Small intestine (tissue), 7 donors: Measurements from ENCODE around the gene GJA4. TPM values are rescaled to one million over a fixed set of nuclear protein-coding genes. Genes with fewer than 3 reads are reported as not detected.

ENCODE experiments used
- DNase-seq, 2 donors: peaks; one replicate each; pipeline versions ENCODE4 v3.0.0 to v3.0.0-alpha.2; 2013
- FAIRE-seq: peaks from 2 replicates; lab custom pipeline; 2012; peaks lifted over from hg19 to GRCh38; lab: Jason Lieb, UNC
- H3K27ac ChIP-seq, 3 donors: one replicate each; pipeline ENCODE4 v1.5.1; 2013; ENCODE audit warnings: low read length in 2 of 3, mild to moderate bottlenecking in 2 of 3, control low read depth in 1 of 3, inconsistent platforms in 1 of 3, low read depth in 1 of 3, moderate library complexity in 1 of 3
- H3K27me3 ChIP-seq, 3 donors: one replicate each; pipeline ENCODE4 v1.6.1; 2013; ENCODE audit warnings: low read length in 3 of 3, inconsistent platforms in 1 of 3; ENCODE audit not compliant: control insufficient read depth in 3 of 3, insufficient read depth in 3 of 3
- H3K36me3 ChIP-seq, 3 donors: one replicate each; pipeline ENCODE4 v1.6.1; 2013; ENCODE audit warnings: low read length in 3 of 3, inconsistent platforms in 1 of 3, low read depth in 1 of 3, mild to moderate bottlenecking in 1 of 3, moderate library complexity in 1 of 3; ENCODE audit not compliant: control insufficient read depth in 3 of 3, insufficient read depth in 2 of 3
- H3K4me1 ChIP-seq, 3 donors: one replicate each; pipeline ENCODE4 v1.6.1; 2013; ENCODE audit warnings: low read length in 2 of 3, inconsistent platforms in 1 of 3, low read depth in 1 of 3, mild to moderate bottlenecking in 1 of 3, moderate library complexity in 1 of 3; ENCODE audit not compliant: control insufficient read depth in 3 of 3, insufficient read depth in 2 of 3
- H3K4me3 ChIP-seq, 3 donors: one replicate each; pipeline ENCODE4 v1.5.1; 2013; ENCODE audit warnings: low read length in 3 of 3, control low read depth in 1 of 3, inconsistent platforms in 1 of 3, low read depth in 1 of 3, mild to moderate bottlenecking in 1 of 3, moderate library complexity in 1 of 3
- H3K9me3 ChIP-seq, 2 donors: one replicate each; pipeline ENCODE4 v1.6.1; 2013; ENCODE audit warnings: low read depth in 1 of 2, low read length in 1 of 2; ENCODE audit not compliant: control insufficient read depth in 2 of 2, insufficient read depth in 1 of 2
- WGBS, 3 donors: extraction: QIAGEN DNeasy Blood & Tissue Kit; methylation state at CpG; one replicate each; pipeline ENCODE4 v1.1.7; 2013; 5-methylcytosine and 5-hydroxymethylcytosine counted together
- polyA plus RNA-seq, 4 donors: library from polyadenylated mRNA; stranded (reverse) in 3 of 4; unstranded in 1 of 4; fragments of 200-250 nt in 3 of 4; fragments of 120-200 nt in 1 of 4; gene quantifications; one replicate each; pipeline versions ENCODE4 v1.2.1 to v1.2.3, GENCODE V29; 2013
- donor health status: healthy with polysubstance abuse.
- donor health status: control.
- donor health status: control.
- donor health status: Bipolar disorder and iron deficiency.
- donor health status: healthy.

Gene GJA4
- polyA plus RNA-seq, 4 donors, result 0.81 to 16.8 (median 5.8) TPM; not detected in 1

DNA sequence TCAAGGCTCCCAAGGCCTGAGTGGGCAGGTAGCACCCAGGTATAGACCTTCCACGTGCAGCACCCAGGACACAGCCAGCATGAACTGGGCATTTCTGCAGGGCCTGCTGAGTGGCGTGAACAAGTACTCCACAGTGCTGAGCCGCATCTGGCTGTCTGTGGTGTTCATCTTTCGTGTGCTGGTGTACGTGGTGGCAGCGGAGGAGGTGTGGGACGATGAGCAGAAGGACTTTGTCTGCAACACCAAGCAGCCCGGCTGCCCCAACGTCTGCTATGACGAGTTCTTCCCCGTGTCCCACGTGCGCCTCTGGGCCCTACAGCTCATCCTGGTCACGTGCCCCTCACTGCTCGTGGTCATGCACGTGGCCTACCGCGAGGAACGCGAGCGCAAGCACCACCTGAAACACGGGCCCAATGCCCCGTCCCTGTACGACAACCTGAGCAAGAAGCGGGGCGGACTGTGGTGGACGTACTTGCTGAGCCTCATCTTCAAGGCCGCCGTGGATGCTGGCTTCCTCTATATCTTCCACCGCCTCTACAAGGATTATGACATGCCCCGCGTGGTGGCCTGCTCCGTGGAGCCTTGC lies 31.5 kb upstream of the GJA4 start:
- Histone ChIP-seq H3K27me3 (peaks cover 0 to 3% (median 2%) of the 10 kb centered on the region in 3 donors), H3K4me3 (no peak overlapping the region), H3K27ac (no peak overlapping the region), H3K36me3 (no peaks in the 10 kb centered on the region), H3K9me3 (no peaks in the 10 kb centered on the region), H3K4me1 (peaks cover 0 to 30% (median 0%) of the 10 kb centered on the region in 3 donors)
- DNase-seq (no peak), FAIRE-seq (no peak)
- 91 to 94% (median 93%) methylated on average over 33 of the region's 33 CpGs for WGBS, 3 donors

DNA sequence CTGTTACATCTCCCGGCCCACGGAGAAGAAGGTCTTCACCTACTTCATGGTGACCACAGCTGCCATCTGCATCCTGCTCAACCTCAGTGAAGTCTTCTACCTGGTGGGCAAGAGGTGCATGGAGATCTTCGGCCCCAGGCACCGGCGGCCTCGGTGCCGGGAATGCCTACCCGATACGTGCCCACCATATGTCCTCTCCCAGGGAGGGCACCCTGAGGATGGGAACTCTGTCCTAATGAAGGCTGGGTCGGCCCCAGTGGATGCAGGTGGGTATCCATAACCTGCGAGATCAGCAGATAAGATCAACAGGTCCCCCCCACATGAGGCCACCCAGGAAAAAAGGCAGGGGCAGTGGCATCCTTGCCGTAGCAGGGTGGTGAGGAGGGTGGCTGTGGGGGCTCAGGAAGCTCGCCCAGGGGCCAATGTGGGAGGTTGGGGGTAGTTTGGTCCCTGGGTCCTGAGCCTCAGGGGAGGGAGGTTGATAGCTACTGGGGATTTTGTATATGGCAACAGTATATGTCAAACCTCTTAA lies 31.0 kb upstream of the GJA4 start:
- 86 to 88% (median 88%) methylated on average over 13 of the region's 13 CpGs for WGBS, 3 donors
- FAIRE-seq, result no peak

DNA sequence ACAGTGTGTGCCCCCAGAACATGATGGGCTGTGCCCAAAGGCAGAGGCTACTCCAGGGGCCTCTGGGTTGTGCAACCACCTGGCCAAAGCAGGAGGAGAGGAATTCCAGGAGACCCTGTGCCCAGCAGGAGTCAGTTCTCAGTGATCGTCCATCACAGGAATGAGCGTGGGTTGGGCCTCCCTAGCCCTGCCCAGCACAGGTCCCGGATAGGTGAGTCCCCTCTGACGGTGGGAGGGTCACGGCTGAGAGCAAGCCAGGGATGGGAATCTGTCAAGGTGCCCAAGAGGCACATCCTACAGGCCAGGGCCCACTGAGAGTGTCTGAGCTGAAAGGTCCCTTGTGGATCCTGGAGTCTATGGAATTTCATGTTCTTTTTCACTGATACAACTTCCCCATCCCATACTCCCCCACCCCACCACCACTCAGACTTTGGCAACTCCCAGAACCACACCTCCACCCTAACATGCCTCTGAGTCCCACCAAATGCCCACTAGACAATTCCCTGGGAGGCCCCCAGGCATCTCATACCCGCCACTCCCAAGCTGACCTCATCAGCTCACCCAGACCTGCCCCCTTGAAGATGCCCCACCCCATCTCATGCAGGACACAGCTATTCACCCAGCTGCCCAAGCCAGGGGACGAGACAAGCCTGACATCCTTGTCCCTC lies 30.2 kb upstream of the GJA4 start:
- FAIRE-seq, result no peak
- H3K36me3 ChIP-seq, result no peaks in the 10 kb centered on the region
- WGBS, 3 donors, result 51 to 61% (median 58%) methylated on average over 7 of the region's 7 CpGs

More for the DNA sequence above, 31.0 kb upstream of the GJA4 start:
- H3K27ac ChIP-seq, result no peak overlapping the region
- no peak for DNase-seq
- H3K9me3 ChIP-seq, result no peaks in the 10 kb centered on the region
- H3K36me3 ChIP-seq, result no peaks in the 10 kb centered on the region
- peaks cover 0 to 3% (median 2%) of the 10 kb centered on the region in 3 donors for H3K27me3 ChIP-seq
- peaks cover 0 to 30% (median 0%) of the 10 kb centered on the region in 3 donors for H3K4me1 ChIP-seq
- no peak overlapping the region for H3K4me3 ChIP-seq

DNA sequence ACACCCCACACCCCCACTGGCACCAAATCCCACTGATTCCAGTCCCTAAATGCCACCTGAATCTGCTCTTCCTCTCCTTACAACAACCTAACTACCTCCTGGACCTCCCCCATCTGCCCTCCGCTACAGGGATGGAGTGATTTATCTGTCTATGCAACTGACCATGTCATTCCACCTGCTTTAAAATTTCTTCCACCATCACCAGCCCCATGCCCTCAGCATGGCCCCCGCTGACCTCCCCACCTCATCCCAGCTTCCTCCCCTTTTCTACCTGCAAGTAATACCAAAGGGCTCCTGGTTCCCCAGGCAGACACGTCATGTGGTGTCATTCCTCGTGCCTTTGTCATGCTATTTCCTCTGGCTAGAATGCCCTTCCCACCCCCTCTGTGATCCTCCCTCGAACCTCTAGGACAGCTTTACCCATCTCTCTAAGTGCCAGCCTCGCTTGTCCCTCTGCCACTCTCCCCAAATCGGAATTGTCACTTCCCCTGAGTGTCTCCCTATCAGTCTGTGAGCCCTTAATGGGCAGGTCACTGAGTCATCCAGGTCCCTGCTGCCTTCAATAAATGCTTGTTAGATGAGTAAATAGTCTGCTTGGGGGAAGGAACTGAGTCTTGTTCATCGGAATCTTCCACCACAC lies 29.5 kb upstream of the GJA4 start:
- Histone ChIP-seq H3K9me3 (no peaks in the 10 kb centered on the region), H3K27me3 (peaks cover 0 to 3% (median 2%) of the 10 kb centered on the region in 3 donors), H3K4me1 (peaks cover 0 to 28% (median 0%) of the 10 kb centered on the region in 3 donors), H3K4me3 (no peak overlapping the region), H3K27ac (peak overlapping the region in 1 of 3 donors; percentile 11), H3K36me3 (no peaks in the 10 kb centered on the region)
- FAIRE-seq, result no peak
- DNase-seq, result peak in 1 of 2 donors; percentile 46
- WGBS, 3 donors, result 26 to 46% (median 34%) methylated on average over 8 of the region's 8 CpGs

More for the DNA sequence above, 30.2 kb upstream of the GJA4 start:
- Histone ChIP-seq H3K4me3 (no peak overlapping the region), H3K4me1 (peaks cover 0 to 30% (median 0%) of the 10 kb centered on the region in 3 donors), H3K27me3 (peaks cover 0 to 3% (median 2%) of the 10 kb centered on the region in 3 donors), H3K9me3 (no peaks in the 10 kb centered on the region), H3K27ac (no peak overlapping the region)
- DNase-seq, result no peak

DNA sequence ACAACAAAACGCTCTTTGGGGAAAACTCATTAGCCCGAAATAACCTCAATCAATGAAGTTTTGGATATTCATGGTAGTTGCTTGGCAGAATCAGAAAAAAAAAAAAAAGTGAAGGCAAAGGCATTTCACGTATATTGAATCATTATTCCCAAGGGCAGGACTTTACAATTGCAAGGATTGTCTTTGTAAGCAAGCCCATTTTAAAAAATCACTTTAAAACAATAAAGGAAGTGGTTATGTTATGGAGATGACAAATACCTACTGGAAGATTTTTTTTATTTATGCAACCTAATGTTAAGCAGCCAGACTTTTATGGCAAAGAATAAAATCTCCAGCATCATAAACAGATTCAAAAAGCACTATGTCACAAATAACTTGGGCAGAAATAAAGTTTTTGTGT lies 23.9 kb upstream of the GJA4 start:
- DNase-seq (no peak), FAIRE-seq (no peak)
- Histone ChIP-seq H3K27me3 (peaks cover 0 to 2% (median 0%) of the 10 kb centered on the region in 3 donors), H3K9me3 (no peaks in the 10 kb centered on the region), H3K36me3 (no peaks in the 10 kb centered on the region), H3K4me3 (no peak overlapping the region), H3K27ac (no peak overlapping the region), H3K4me1 (peaks cover 0 to 1% (median 0%) of the 10 kb centered on the region in 3 donors)
- 79 to 81% (median 80%) methylated on average over 3 of the region's 3 CpGs for WGBS, 3 donors

DNA sequence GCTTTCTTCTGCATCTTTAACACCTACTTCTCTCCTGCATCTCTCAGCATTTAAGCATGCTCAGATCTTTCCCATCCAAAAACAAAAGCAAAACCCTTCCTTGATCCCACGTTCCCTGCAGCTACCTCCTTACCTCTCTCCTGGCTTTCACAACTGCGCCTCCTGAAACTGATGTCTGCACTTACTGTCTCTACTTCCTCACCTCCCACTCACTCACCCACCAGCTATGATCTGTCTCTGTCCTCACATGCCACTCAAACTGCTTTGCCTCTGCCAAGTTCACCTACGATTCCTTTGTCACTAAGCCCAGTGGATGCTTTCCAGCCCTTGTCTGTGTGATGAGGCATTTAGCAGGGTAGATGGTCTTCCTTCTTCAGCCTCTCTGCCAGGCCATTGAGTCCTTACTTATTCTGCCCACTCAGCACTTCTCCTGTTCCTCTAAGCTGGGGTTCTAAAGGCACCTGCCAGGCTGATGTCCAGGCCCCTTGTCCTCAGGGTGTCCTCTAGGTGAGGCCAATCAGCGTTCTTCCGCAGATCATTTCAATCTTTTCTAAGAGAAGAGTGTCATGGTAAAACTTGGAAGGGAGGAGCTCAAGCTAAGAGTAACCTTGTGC lies 21.8 kb upstream of the GJA4 start:
- 74 to 81% (median 78%) methylated on average over 5 of the region's 5 CpGs for WGBS, 3 donors
- Histone ChIP-seq H3K36me3 (no peaks in the 10 kb centered on the region), H3K27me3 (peaks cover 0 to 3% (median 0%) of the 10 kb centered on the region in 3 donors), H3K4me3 (no peak overlapping the region), H3K4me1 (no peaks in the 10 kb centered on the region), H3K9me3 (no peaks in the 10 kb centered on the region), H3K27ac (no peak overlapping the region)
- FAIRE-seq, result no peak
- no peak for DNase-seq

DNA sequence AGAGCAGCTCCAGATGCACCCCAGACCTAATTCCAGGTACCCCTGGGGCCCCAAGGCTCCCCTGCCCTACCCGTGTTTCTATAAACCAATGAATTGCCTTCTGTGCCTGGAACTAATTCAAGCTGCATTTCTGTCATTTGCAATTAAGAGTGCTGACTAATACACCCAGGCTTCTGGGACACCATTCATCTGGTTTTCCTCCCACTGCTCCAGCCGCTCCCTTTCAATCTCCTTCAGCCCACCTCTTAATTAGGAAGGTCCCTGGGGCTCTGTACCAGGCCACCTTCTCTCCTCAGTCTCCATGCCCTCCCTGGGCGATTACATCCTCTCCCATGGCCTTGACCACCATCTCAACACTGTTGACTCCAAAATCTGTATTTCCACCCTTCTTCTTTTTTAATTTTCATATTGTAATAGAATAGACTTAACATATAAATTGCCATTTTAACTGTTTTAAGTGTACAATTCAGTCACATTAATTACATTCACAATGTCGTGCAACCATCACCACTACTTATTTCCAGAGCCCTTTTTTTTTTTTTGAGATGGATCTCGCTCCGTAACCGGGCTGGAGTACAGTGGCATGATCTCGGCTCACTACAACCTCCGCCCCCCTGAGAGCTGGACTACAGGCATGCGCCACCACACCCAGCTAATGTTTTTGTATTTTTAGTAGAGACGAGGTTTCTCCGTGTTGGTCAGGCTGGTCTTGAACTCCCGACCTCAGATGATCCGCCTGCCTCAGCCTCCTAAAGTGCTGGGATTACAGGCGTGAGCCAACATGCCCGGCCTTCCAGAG lies 21.0 kb upstream of the GJA4 start:
- 84 to 86% (median 86%) methylated on average over 16 of the region's 16 CpGs for WGBS, 3 donors
- no peak for DNase-seq

More for the DNA sequence above, 21.0 kb upstream of the GJA4 start:
- no peaks in the 10 kb centered on the region for H3K9me3 ChIP-seq
- no peak for FAIRE-seq
- H3K36me3 ChIP-seq, result no peaks in the 10 kb centered on the region
- H3K4me3 ChIP-seq, result no peak overlapping the region
- H3K27ac ChIP-seq, result no peak overlapping the region
- peaks cover 0 to 3% (median 0%) of the 10 kb centered on the region in 3 donors for H3K27me3 ChIP-seq
- no peaks in the 10 kb centered on the region for H3K4me1 ChIP-seq
